Tibial nerve (tissue), 4 donors: ENCODE data around the gene KIAA2012. TPM values are rescaled to one million over a fixed set of nuclear protein-coding genes. Genes with fewer than 3 reads are reported as not detected.

Experiments used
- DNase-seq, 2 donors: peaks; one replicate each; pipeline ENCODE4 v3.0.0-alpha.2; 2019; ENCODE audit warnings: low spot score in 2 of 2
- H3K27ac ChIP-seq, 4 donors: fragments of 200-600 bp; sonication (generic) in 3 of 4; one replicate each; pipeline ENCODE4 v1.5.1; 2017 to 2019; ENCODE audit warnings: mild to moderate bottlenecking in 1 of 4
- H3K27me3 ChIP-seq, 2 donors: fragments of 200-600 bp; sonication (generic) in 1 of 2; one replicate each; pipeline versions ENCODE4 v1.5.1 to v1.6.0; 2017 to 2019
- H3K36me3 ChIP-seq, 3 donors: fragments of 200-600 bp; sonication (generic); one replicate each; pipeline ENCODE4 v1.5.1; 2018 to 2019
- H3K4me1 ChIP-seq, 4 donors: fragments of 200-600 bp; sonication (generic) in 3 of 4; one replicate each; pipeline ENCODE4 v1.5.1; 2017 to 2019
- H3K4me3 ChIP-seq, 4 donors: fragments of 200-600 bp; sonication (generic) in 3 of 4; one replicate each; pipeline ENCODE4 v1.5.1; 2017 to 2019; ENCODE audit warnings: mild to moderate bottlenecking in 1 of 4, moderate library complexity in 1 of 4
- H3K9me3 ChIP-seq, 4 donors: fragments of 200-600 bp; sonication (generic) in 3 of 4; one replicate each; pipeline ENCODE4 v1.5.1; 2017 to 2019
- EP300 ChIP-seq, 2 donors: sonication (generic); formaldehyde crosslinking; IDR thresholded peaks; one replicate each; pipeline ENCODE4 v1.6.1; 2017; ENCODE audit warnings: antibody characterized with exemption in 2 of 2, mild to moderate bottlenecking in 1 of 2
- POLR2A ChIP-seq, 2 donors: fragments of 450-650 bp; IDR thresholded peaks; one replicate each; pipeline ENCODE4 v1.6.1; 2017; ENCODE audit warnings: antibody characterized with exemption in 2 of 2, mild to moderate bottlenecking in 2 of 2, moderate library complexity in 2 of 2
- WGBS, 2 donors: methylation state at CpG; one replicate each; pipeline ENCODE4 v1.1.5; 2018; 5-methylcytosine and 5-hydroxymethylcytosine counted together
- total RNA-seq, 4 donors: library from RNA; depleted of rRNA; stranded (reverse); fragments of >200 nt; gene quantifications; one replicate each; pipeline ENCODE4 v1.1.0, GENCODE V29; 2016
- TF ChIP-seq, protein P1 (sequence below), 5 experiments: fragments of 200-600 bp in 3 of 5; fragments of 450-650 bp in 2 of 5; sonication (generic) in 3 of 5; IDR thresholded peaks; one replicate each; pipeline ENCODE4 v1.5.1; 2016 to 2019; ENCODE audit warnings: antibody characterized with exemption in 5 of 5, mild to moderate bottlenecking in 3 of 5, moderate library complexity in 2 of 5

Gene KIAA2012
- total RNA-seq, 4 donors from 2014 or later = not detected

GRCh38 chr2:202043475-202043874 lies 29.6 kb upstream of the KIAA2012 start:
- Histone ChIP-seq H3K27me3 (peaks cover 0 to 2% of the 10 kb centered on the region in 2 donors), H3K9me3 (no peaks in the 10 kb centered on the region), H3K4me3 (no peak overlapping the region), H3K27ac (no peak overlapping the region), H3K4me1 (peaks cover 0 to 13% (median 8%) of the 10 kb centered on the region in 4 donors), H3K36me3 (no peaks in the 10 kb centered on the region)
- DNase-seq = no peak
- WGBS, 2 donors = 82 to 84% methylated on average over 6 of the region's 6 CpGs
- TF ChIP-seq, protein P1, sequence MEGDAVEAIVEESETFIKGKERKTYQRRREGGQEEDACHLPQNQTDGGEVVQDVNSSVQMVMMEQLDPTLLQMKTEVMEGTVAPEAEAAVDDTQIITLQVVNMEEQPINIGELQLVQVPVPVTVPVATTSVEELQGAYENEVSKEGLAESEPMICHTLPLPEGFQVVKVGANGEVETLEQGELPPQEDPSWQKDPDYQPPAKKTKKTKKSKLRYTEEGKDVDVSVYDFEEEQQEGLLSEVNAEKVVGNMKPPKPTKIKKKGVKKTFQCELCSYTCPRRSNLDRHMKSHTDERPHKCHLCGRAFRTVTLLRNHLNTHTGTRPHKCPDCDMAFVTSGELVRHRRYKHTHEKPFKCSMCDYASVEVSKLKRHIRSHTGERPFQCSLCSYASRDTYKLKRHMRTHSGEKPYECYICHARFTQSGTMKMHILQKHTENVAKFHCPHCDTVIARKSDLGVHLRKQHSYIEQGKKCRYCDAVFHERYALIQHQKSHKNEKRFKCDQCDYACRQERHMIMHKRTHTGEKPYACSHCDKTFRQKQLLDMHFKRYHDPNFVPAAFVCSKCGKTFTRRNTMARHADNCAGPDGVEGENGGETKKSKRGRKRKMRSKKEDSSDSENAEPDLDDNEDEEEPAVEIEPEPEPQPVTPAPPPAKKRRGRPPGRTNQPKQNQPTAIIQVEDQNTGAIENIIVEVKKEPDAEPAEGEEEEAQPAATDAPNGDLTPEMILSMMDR (IDR thresholded peaks at IDR 0.05) = no peak
- no peak for TF ChIP-seq EP300 (IDR thresholded peaks at IDR 0.05)
- no peak for TF ChIP-seq POLR2A (IDR thresholded peaks at IDR 0.05)

GRCh38 chr2:202044777-202045176 lies 28.3 kb upstream of the KIAA2012 start:
- Histone ChIP-seq H3K27me3 (no peaks in the 10 kb centered on the region), H3K36me3 (no peaks in the 10 kb centered on the region), H3K9me3 (no peaks in the 10 kb centered on the region), H3K4me3 (no peak overlapping the region), H3K27ac (no peak overlapping the region), H3K4me1 (peaks cover 0 to under 1% (median 0%) of the 10 kb centered on the region in 4 donors)
- TF ChIP-seq POLR2A (IDR thresholded peaks at IDR 0.05) (no peak), EP300 (IDR thresholded peaks at IDR 0.05) (no peak)
- TF ChIP-seq, protein P1 (IDR thresholded peaks at IDR 0.05) = no peak
- no peak for DNase-seq

DNA sequence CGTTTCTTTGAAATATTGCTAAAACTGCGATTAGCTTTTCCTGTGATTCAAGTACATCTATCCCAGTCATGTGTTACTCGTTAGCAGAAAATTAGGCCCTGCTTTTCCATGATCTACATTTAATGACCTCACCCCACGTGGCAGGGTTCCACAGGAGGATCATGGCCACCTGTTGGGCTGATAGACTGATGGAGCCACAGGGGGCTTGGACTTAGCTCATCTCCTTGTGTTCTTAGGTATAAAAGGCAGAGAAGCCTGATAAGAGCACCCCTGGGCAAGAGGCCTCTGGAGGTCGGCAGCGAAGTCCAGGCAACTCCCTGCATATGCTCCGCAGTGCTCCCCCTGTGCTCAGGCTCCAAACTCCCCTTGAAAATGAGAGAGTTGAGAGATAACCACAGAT lies 26.5 kb upstream of the KIAA2012 start:
- H3K36me3 ChIP-seq = no peaks in the 10 kb centered on the region
- 81 to 83% methylated on average over 7 of the region's 7 CpGs for WGBS, 2 donors
- TF ChIP-seq POLR2A (IDR thresholded peaks at IDR 0.05) = no peak
- TF ChIP-seq, protein P1 (IDR thresholded peaks at IDR 0.05) = no peak
- no peak for TF ChIP-seq EP300 (IDR thresholded peaks at IDR 0.05)
- no peaks in the 10 kb centered on the region for H3K27me3 ChIP-seq
- H3K27ac ChIP-seq = no peak overlapping the region
- no peaks in the 10 kb centered on the region for H3K9me3 ChIP-seq
- peaks cover 0 to under 1% (median 0%) of the 10 kb centered on the region in 4 donors for H3K4me1 ChIP-seq
- no peak overlapping the region for H3K4me3 ChIP-seq
- DNase-seq = no peak

GRCh38 chr2:202049092-202049728 lies 23.8 kb upstream of the KIAA2012 start:
- WGBS, 2 donors = 88 to 89% methylated on average over 2 of the region's 2 CpGs
- Histone ChIP-seq H3K36me3 (no peaks in the 10 kb centered on the region), H3K4me1 (peaks cover 0 to 6% (median 0%) of the 10 kb centered on the region in 4 donors), H3K4me3 (no peak overlapping the region), H3K27ac (no peak overlapping the region), H3K9me3 (no peaks in the 10 kb centered on the region), H3K27me3 (no peaks in the 10 kb centered on the region)
- no peak for TF ChIP-seq EP300 (IDR thresholded peaks at IDR 0.05)
- TF ChIP-seq, protein P1 (IDR thresholded peaks at IDR 0.05) = no peak
- no peak for TF ChIP-seq POLR2A (IDR thresholded peaks at IDR 0.05)
- DNase-seq = no peak

DNA sequence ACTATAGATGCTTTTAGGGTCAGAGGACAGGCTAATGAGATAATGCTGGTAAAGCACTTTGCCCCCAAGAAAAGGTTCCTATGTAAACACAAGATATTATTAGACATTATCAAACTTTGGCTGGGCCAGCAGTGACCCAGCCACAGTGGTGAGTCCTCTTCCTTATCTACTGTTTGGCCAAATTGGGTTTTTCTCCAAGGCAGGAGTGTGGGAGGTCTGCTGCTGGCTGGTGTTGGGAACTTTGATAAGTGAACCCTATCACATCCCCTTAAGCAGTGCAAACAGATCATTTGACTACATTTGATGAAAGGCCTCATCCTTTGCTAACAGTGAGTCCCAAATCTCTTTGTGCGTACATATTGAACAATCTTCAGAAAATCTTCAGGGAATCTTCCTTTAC lies 23.2 kb upstream of the KIAA2012 start:
- Histone ChIP-seq H3K4me1 (peaks cover 0 to 6% (median 0%) of the 10 kb centered on the region in 4 donors), H3K27me3 (no peaks in the 10 kb centered on the region), H3K9me3 (no peaks in the 10 kb centered on the region), H3K27ac (no peak overlapping the region), H3K36me3 (no peaks in the 10 kb centered on the region), H3K4me3 (no peak overlapping the region)
- TF ChIP-seq POLR2A (IDR thresholded peaks at IDR 0.05) = no peak
- no peak for DNase-seq
- 100% methylated on average over 1 of the region's 1 CpG for WGBS, 2 donors
